BE2C (cell line): Measurements from ENCODE around the gene SMC2.

Experiments
- DNase-seq: peaks from one replicate; pipeline ENCODE4 v3.0.0-alpha.2; 2020
- H3K27me3 ChIP-seq: fragments of 250-450 bp; sonication (Bioruptor Pico); 2 replicates; pipeline ENCODE4 v1.5.1; 2020; ENCODE audit warnings: mild to moderate bottlenecking
- H3K36me3 ChIP-seq: fragments of 250-450 bp; sonication (Bioruptor Pico); 2 replicates; pipeline ENCODE4 v1.5.1; 2020; ENCODE audit warnings: mild to moderate bottlenecking
- H3K4me1 ChIP-seq: fragments of 250-450 bp; sonication (Bioruptor Pico); 2 replicates; pipeline ENCODE4 v1.5.1; 2020
- H3K4me3 ChIP-seq: 2 replicates; pipeline ENCODE4 v1.5.1; 2011; ENCODE audit warnings: low read depth, low read length
- H3K9me3 ChIP-seq: fragments of 250-450 bp; sonication (Bioruptor Pico); 2 replicates; pipeline ENCODE4 v1.5.1; 2020
- CTCF ChIP-seq: IDR thresholded peaks from 2 replicates; pipeline ENCODE4 v1.5.1; 2012; ENCODE audit warnings: mild to moderate bottlenecking, low read depth, low read length

The SMC2 gene

GRCh38 chr9:104110509-104110908 lies 16.4 kb downstream of the SMC2 start:
- Histone ChIP-seq H3K9me3 (no peaks in the 10 kb centered on the region), H3K36me3 (peaks cover 45% of the 10 kb centered on the region), H3K4me1 (no peaks in the 10 kb centered on the region), H3K27me3 (no peaks in the 10 kb centered on the region), H3K4me3 (no peak overlapping the region)
- no peak for TF ChIP-seq CTCF
- DNase-seq: no peak

- H3K4me3 ChIP-seq: no peak overlapping the region
- no peak for DNase-seq
- H3K9me3 ChIP-seq: no peaks in the 10 kb centered on the region
- H3K4me1 ChIP-seq: no peaks in the 10 kb centered on the region
- TF ChIP-seq CTCF: no peak
- H3K27me3 ChIP-seq: no peaks in the 10 kb centered on the region
- peaks cover 31% of the 10 kb centered on the region for H3K36me3 ChIP-seq
These were observed 24.8 kb downstream of the SMC2 start for GRCh38 chr9:104118916-104119315.

- H3K27me3 ChIP-seq: no peaks in the 10 kb centered on the region
- H3K36me3 ChIP-seq: peaks cover 45% of the 10 kb centered on the region
- no peak for DNase-seq
- no peak overlapping the region for H3K4me3 ChIP-seq
- no peaks in the 10 kb centered on the region for H3K4me1 ChIP-seq
- TF ChIP-seq CTCF: no peak
- no peaks in the 10 kb centered on the region for H3K9me3 ChIP-seq
These were observed 26.9 kb downstream of the SMC2 start for GRCh38 chr9:104121022-104121421.

- DNase-seq: no peak
- Histone ChIP-seq H3K4me3 (no peak overlapping the region), H3K4me1 (no peaks in the 10 kb centered on the region), H3K27me3 (no peaks in the 10 kb centered on the region), H3K36me3 (peaks cover 26% of the 10 kb centered on the region), H3K9me3 (no peaks in the 10 kb centered on the region)
- no peak for TF ChIP-seq CTCF
These were observed 44.2 kb downstream of the SMC2 start for GRCh38 chr9:104138243-104138868.

- H3K36me3 ChIP-seq: peaks cover 9% of the 10 kb centered on the region; the same call in 1 of the 2 replicates
- no peaks in the 10 kb centered on the region for H3K4me1 ChIP-seq
- no peaks in the 10 kb centered on the region for H3K27me3 ChIP-seq
- TF ChIP-seq CTCF: no peak
- H3K9me3 ChIP-seq: no peaks in the 10 kb centered on the region
- no peak for DNase-seq
- no peak overlapping the region for H3K4me3 ChIP-seq
These were observed 48.9 kb downstream of the SMC2 start for GRCh38 chr9:104142799-104143549.

- no peak overlapping the region for H3K4me3 ChIP-seq
- H3K4me1 ChIP-seq: no peaks in the 10 kb centered on the region
- peaks cover 9% of the 10 kb centered on the region; the same call in 1 of the 2 replicates for H3K36me3 ChIP-seq
- no peaks in the 10 kb centered on the region for H3K9me3 ChIP-seq
- no peaks in the 10 kb centered on the region for H3K27me3 ChIP-seq
- TF ChIP-seq CTCF: no peak
- DNase-seq: no peak
These were observed 49.4 kb downstream of the SMC2 start for GRCh38 chr9:104143550-104143910.
